ENCODE measurements around the gene ELP4.

The ELP4 gene

GRCh38 chr11:31606893-31607292 is 97.3 kb downstream of the ELP4 start:
- H3K27ac ChIP-seq = no peak overlapping the region
- TF ChIP-seq, protein P1, sequence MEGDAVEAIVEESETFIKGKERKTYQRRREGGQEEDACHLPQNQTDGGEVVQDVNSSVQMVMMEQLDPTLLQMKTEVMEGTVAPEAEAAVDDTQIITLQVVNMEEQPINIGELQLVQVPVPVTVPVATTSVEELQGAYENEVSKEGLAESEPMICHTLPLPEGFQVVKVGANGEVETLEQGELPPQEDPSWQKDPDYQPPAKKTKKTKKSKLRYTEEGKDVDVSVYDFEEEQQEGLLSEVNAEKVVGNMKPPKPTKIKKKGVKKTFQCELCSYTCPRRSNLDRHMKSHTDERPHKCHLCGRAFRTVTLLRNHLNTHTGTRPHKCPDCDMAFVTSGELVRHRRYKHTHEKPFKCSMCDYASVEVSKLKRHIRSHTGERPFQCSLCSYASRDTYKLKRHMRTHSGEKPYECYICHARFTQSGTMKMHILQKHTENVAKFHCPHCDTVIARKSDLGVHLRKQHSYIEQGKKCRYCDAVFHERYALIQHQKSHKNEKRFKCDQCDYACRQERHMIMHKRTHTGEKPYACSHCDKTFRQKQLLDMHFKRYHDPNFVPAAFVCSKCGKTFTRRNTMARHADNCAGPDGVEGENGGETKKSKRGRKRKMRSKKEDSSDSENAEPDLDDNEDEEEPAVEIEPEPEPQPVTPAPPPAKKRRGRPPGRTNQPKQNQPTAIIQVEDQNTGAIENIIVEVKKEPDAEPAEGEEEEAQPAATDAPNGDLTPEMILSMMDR (conservative IDR thresholded peaks at IDR 0.05) = no peak
- TF ChIP-seq ZFX (IDR thresholded peaks at IDR 0.05) = no peak

- no peak overlapping the region for H3K27ac ChIP-seq
- no peak for TF ChIP-seq ZFX (IDR thresholded peaks at IDR 0.05)
- TF ChIP-seq, protein P1 (conservative IDR thresholded peaks at IDR 0.05) = no peak
Observed at GRCh38 chr11:31607914-31608313, 98.3 kb downstream of the ELP4 start.

DNA sequence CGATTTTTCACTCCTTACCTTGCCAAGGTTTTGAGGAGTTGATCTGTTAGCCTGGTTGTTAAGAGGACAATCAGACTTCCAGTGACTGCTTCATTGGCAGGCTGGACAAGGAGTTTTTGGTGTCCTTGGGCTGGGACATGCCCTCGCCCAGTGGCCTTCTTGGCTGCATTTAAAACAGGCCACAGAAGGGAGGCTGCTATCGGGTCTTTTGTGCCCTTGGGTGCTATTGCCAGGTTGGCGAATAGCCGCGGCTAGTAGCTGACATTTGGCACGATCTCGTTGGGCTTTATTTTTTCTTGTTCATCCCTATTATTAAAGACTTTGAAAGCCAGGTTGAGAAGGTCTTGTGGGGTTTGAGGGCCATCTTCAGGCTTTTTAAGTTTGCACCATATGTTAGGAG is 99.4 kb downstream of the ELP4 start:
- no peak for TF ChIP-seq ZFX (IDR thresholded peaks at IDR 0.05)
- TF ChIP-seq, protein P1 (conservative IDR thresholded peaks at IDR 0.05) = no peak
- no peak overlapping the region for H3K27ac ChIP-seq

- H3K27ac ChIP-seq = no peak overlapping the region
- TF ChIP-seq, protein P1 (conservative IDR thresholded peaks at IDR 0.05) = no peak
- TF ChIP-seq ZFX (IDR thresholded peaks at IDR 0.05) = no peak
Observed at GRCh38 chr11:31610544-31610943, 101.0 kb downstream of the ELP4 start.

DNA sequence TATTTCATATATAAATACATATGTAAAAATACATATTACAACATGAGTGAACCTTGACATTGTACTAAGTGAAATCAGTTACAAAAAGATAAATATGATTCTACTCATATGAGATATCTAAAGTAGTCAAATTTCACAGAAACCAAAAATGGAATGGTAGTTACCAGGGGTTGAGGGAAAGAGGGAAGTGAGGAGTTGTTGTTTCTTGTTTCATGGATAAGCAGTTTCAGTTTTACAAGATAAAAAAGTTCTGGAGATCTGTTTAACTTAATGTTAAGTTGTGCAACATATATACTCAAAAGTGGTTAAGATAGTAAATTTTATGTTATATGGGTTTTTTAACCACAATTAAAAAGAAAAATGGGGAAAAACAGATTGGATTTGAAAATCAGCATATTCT is 107.7 kb downstream of the ELP4 start:
- no peak overlapping the region for H3K27ac ChIP-seq
- TF ChIP-seq, protein P1 (conservative IDR thresholded peaks at IDR 0.05) = no peak
- no peak for TF ChIP-seq ZFX (IDR thresholded peaks at IDR 0.05)

DNA sequence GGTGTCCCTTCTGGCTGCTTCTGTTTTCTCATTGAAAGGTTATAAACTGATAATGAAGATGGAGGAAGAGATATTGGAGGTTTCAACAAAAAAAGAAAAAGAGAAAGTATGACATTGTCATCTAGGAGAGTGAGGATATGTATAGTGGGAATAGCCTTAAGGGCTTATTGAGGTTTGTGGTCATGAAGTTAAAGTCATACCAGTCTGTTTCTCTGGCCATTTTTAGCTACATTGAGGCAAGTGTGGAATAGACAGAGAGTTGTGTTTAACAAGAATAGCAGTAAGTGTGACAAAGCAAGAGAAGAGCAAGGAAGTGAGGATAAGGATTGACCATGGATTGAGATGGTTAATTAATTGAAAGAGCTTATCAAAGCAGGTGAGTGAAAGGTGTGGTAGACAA is 110.4 kb downstream of the ELP4 start:
- no peak overlapping the region for H3K27ac ChIP-seq

GRCh38 chr11:31620434-31620833 is 110.9 kb downstream of the ELP4 start:
- no peak for TF ChIP-seq ZFX (IDR thresholded peaks at IDR 0.05)
- TF ChIP-seq, protein P1 (conservative IDR thresholded peaks at IDR 0.05) = no peak
- H3K27ac ChIP-seq = no peak overlapping the region

More for the DNA sequence above, 110.4 kb downstream of the ELP4 start:
- TF ChIP-seq, protein P1 (conservative IDR thresholded peaks at IDR 0.05) = no peak
- no peak for TF ChIP-seq ZFX (IDR thresholded peaks at IDR 0.05)
